Measurements from ENCODE around the gene ZNF853. TPM values are rescaled to one million over a fixed set of nuclear protein-coding genes. Genes with fewer than 3 reads are reported as not detected.

The ZNF853 gene
- total RNA-seq, 1 donor from 2014 or later: 1.9 TPM

DNA sequence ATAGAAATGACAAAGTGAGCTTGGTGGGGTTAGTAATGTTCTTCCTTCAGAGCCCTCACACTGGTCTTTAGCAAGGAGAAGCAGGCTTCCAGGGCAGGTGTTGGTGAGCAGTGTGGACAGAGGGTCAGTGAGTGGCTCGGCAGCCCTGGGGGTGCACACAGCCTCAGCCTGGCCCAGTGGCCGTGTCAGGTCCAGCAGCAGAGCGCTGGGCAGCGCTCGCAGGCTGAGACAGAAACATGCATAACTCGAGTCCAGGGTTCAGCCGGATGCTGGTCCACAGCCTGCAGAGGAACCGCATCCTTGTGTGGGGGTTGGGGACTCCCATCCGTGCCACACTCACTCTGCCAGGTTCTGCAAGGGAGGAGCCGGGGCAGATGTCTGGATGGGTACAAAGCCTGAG lies 11.0 kb upstream of the ZNF853 start:
- DNase-seq (ENCODE audit: extremely low read depth, low read depth, low spot score): no peak

GRCh38 chr7:6606866-6607583 lies 8.4 kb upstream of the ZNF853 start:
- DNase-seq (ENCODE audit: extremely low read depth, low read depth, low spot score): no peak

- DNase-seq (ENCODE audit: extremely low read depth, low read depth, low spot score): no peak
These were observed 7.8 kb upstream of the ZNF853 start for GRCh38 chr7:6607651-6608051.

DNA sequence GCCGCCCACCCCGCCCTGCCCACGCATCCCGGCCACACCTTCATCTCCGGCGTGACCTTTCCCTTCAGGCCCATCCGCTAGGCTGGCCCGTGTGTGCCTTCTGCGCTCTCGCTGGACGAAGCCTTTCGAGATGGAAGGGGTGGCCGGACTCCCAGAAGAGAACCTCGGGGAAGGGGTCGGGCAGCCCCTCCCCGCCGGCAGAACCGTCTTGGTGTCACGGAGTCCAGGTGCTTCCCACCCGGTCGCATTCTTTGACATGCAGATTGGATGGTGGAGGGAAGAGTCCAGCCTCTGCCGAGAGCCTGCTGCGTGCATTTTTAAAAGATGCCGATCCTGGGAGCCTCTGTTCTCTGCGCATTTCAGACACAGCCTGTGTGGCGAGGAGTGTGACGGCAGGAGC lies 7.3 kb upstream of the ZNF853 start:
- no peak for DNase-seq (ENCODE audit: extremely low read depth, low read depth, low spot score)

GRCh38 chr7:6608794-6609193 lies 6.6 kb upstream of the ZNF853 start:
- no peak for DNase-seq (ENCODE audit: extremely low read depth, low read depth, low spot score)

DNA sequence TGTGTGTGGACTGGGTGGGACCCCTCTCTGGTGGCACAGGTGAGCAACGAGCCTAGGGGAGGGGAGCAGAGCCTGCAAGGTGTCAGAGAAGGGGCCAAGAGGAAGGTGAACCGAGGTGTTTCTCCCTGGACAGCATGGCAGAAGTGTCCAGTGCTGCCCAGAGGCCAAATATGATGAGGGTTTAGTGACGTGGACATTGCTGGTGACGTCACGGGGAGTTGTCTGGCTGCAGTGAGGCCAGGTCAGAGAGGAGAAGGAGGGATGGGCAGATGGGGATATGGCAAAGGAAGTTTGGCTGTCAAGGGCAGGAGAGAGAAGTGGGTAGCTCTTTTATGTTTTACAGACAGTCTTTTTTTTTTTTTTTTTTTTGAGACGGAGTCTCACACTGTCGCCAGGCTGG lies 2.6 kb upstream of the ZNF853 start:
- no peak for DNase-seq (ENCODE audit: extremely low read depth, low read depth, low spot score)

- no peak for DNase-seq (ENCODE audit: extremely low read depth, low read depth, low spot score)
These were observed 1.7 kb upstream of the ZNF853 start for GRCh38 chr7:6613706-6614105.

DNA sequence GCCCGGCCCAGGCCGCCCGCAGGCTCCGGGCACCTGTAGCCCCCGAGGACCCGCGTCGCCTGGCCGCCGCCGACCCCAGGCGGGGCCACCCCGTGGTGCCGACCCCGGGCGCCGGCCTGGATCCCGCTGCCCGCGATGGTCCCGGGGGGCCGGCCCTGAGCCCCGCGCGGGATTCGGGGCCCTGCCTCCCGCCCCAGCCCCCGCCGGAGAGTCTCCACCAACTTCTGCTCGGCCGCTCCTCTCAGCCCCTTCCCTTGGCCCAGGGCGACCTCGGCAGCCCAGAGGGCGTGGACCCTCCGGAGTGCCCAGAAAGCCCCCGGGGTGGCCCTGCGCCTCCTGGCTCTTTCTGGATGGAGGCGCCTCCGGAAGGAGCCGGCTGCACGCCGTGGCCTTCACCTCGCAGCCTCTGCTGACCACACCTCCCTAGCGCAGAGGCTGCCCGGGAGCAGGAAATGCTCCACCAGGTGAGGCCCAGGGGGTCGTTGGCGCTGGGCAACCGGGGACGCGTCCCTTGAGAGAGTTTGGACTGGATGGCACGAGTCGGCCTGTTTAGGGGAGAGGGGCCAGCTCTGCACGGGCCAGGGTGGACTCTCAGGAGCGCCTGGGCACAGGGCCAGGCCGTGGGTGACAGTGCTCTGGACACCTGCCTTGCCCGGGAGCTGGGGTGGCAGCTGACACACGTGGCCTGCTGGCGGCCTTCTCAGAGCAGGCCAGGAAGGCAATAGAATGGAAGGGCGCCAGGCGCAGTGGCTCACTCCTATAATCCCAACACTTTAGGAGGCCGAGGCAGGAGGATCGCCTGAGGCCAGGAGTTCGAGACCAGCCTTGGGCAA lies 529 bp downstream of the ZNF853 start:
- DNase-seq (ENCODE audit: extremely low read depth, low read depth, low spot score): no peak

DNA sequence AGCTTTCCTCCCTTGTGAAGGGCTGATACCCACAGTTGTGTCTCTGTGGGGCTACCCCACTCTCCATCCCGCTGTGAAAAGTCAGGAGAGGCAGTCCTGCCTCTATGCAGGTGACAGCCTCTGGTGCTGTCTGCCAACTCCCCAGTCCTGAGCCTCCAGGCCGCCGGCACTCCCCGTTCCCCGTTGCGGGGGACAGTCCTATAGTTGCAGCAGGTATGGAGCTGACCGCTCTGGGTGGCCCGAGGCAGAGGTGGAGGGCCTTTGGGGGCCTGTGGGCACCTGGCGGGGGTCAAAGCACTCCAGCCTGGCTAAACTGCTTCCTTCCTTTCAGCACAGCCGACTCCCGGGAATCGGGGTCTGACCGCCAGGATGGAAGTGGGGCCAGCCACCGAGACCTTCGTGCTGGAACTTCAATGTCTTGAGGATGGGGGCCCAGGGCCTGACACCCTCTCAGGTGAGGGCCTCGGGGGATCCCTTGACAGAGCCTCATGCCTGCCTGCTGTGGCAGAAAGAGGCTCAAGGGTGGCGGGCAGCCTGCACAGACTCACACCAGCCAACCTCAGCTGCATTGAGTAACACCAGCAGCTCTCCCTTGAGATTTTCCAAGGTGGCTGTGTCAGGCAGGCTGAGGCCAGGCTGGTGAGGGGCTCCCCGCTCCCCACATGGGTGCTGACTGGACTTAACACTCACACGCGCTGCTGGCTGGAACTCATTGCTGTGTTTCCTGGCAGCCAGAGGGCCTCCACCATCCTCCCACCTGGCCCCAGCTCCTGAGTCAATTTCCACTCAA lies 1.6 kb downstream of the ZNF853 start:
- DNase-seq (ENCODE audit: extremely low read depth, low read depth, low spot score): no peak

DNA sequence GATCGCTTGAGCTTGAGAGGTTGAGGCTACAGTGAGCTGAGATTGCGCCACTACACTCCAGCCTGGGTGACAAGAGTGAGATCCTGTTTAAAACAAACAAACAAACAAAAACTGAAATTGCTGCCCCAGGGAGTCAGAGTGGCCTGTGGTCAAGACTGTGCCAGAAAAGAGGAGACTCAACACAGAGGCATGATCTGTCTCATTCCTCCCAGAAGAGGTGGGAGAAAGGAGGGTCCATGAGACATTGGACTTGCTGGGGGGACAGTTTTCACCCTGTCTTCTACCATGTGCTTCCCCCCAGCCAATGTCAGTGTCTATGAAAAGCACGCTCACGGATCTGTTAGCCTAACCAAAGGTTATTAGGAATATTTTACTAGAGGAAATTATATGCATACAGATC lies 3.2 kb downstream of the ZNF853 start:
- no peak for DNase-seq (ENCODE audit: extremely low read depth, low read depth, low spot score)

GRCh38 chr7:6619961-6620360 lies 4.6 kb downstream of the ZNF853 start:
- no peak for DNase-seq (ENCODE audit: extremely low read depth, low read depth, low spot score)

GRCh38 chr7:6621195-6622133 lies 6.1 kb downstream of the ZNF853 start:
- DNase-seq (ENCODE audit: extremely low read depth, low read depth, low spot score): no peak

GRCh38 chr7:6622134-6622710 lies 6.8 kb downstream of the ZNF853 start:
- DNase-seq (ENCODE audit: extremely low read depth, low read depth, low spot score): no peak

DNA sequence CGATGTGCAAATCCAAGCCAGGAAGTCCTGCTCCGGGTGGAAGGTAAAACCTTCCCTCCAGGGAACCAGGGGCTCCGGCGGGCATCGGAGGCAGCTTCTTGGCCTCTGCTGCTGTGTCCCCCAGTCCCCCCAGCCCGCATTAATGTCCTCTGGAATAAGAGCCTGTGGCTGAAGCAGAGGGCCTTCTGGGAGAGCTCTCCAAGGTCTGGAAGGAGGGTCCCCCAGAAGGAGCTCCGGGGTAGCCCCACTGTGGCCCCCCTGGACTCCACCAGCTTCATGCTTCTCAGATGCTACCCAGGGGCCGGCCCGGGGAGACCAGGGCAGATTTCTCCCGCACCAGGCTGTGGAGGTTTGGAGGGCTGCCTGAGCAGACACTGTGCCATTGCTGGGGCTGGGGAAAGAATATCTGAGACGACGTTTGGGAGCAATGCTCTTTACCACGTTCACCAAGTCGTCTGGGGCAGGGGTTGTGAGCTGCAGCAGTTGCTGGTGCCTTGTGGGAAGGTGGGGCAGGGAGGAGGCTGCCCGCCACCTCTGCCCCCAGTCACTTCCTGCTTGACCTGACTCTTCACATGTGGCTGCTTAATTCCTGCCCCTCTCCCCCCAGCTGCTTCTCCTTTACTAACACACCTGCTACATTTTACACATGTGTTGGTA lies 8.3 kb downstream of the ZNF853 start:
- DNase-seq (ENCODE audit: extremely low read depth, low read depth, low spot score): no peak

- no peak for DNase-seq (ENCODE audit: extremely low read depth, low read depth, low spot score)
These were observed 8.8 kb downstream of the ZNF853 start for GRCh38 chr7:6624246-6624611.

DNA sequence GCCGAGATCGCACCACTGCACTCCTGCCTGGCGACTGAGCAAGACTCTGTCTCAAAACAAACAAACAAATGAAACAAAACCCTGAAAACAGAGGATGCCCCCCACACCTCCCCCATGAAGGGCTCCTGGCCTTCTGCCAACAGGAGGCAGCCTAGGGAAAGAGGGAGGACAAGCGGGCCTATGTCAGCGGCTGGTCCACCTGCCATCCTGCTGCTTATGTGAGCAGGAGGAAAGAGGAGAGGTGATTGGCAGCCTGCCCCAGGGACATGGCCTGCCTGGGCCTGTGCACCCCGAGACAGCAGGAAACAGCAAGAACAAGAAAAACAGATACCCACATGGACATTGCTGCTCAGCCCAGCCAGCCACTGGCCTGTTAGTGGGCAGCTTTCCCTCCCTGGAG lies 12.6 kb downstream of the ZNF853 start:
- no peak for DNase-seq (ENCODE audit: extremely low read depth, low read depth, low spot score)

- DNase-seq (ENCODE audit: extremely low read depth, low read depth, low spot score): no peak
These were observed 14.8 kb downstream of the ZNF853 start for GRCh38 chr7:6630007-6630849.

DNA sequence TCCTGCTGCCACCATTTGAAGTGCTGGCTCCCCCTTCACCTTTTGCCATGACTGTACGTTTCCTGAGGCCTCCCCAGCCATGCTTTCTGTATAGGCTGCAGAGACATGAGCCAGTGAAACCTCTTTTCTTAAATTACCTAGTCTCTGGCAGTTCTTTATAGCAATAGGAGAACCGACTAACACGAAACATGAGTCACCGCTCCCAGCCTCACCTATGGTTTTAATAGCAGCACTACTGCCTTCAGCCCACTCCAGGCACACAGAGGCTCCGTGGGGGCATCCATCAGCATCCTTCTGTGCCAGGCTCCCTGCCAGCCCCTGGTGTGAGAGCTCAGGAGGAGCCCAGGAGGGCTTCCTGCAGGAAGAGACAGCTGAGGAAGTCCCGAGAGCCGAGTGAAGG lies 16.2 kb downstream of the ZNF853 start:
- DNase-seq (ENCODE audit: extremely low read depth, low read depth, low spot score): no peak

DNA sequence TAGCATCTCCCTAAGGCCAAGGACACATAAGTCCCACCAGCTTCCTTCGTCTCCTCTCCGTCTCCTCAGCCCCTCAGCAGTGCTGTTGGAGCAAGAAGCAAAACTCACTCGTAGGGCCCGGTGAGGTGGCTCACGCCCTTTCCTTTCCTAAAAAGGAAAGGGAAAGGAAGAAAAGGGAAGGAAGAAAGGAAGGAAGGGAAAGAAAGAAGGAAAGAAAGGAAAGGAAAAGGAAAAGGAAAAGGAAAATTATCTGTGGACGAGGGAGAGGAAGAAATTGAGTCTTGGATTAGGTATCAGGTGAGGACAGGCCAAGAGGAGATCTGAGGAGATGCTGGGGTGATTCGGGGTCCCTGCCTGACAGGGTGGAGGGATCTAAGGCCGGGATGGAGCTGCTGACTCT lies 18.6 kb downstream of the ZNF853 start:
- no peak for DNase-seq (ENCODE audit: extremely low read depth, low read depth, low spot score)

Measured in glomerular endothelial cell (primary cell).